GM12878 (cell line): ENCODE measurements around the gene KLHL24. TPM values are rescaled to one million over a fixed set of nuclear protein-coding genes. Genes with fewer than 3 reads are reported as not detected.

Experiments
- ATAC-seq: fragments of 200-7000 bp; cut with Tn5 transposase; 3 replicates; pipeline ENCODE4 v1.9.1; 2020; ENCODE audit warnings: mild to moderate bottlenecking, moderate library complexity
- BruUV-seq: library from RNA; stranded (reverse); fragments of 400-500 nt; replicated peaks from 2 replicates; lab custom pipeline; 2021; lab: Mats Ljungman, UMichigan
- CTCF ChIA-PET: fragments of 300-600 bp; sonication (Branson Sonifier 250); formaldehyde crosslinking; extraction: SDS; loops from one replicate; lab custom pipeline; 2021; ENCODE audit warnings: inconsistent platforms; lab: Yijun Ruan, JAX
- POLR2A ChIA-PET: fragments of 350-600 bp; formaldehyde crosslinking; extraction: SDS; loops from one replicate; lab custom pipeline; 2021; ENCODE audit warnings: inconsistent platforms; lab: Charles Lee
- RAD21 ChIA-PET: fragments of 300-600 bp; sonication (Branson Sonifier 250); formaldehyde crosslinking; loops from one replicate; lab custom pipeline; 2023; ENCODE audit warnings: antibody characterized with exemption; ENCODE audit not compliant: unreplicated experiment; lab: Charles Lee
- SMC1A ChIA-PET: fragments of 300-600 bp; sonication (Branson Sonifier 250); formaldehyde crosslinking; loops from one replicate; lab custom pipeline; 2023; ENCODE audit not compliant: unreplicated experiment, uncharacterized antibody; lab: Charles Lee
- DNase-seq: peaks from one replicate; pipeline ENCODE4 v3.0.0-alpha.2; 2011; ENCODE audit warnings: low read depth, low spot score
- FAIRE-seq: peaks from 3 replicates; lab custom pipeline; 2011; peaks lifted over from hg19 to GRCh38; lab: Jason Lieb, UNC
- H2AFZ ChIP-seq: 2 replicates; pipeline ENCODE4 v1.6.0; 2011; ENCODE audit warnings: low read depth, low read length, control low read depth; ENCODE audit not compliant: control insufficient read depth
- H3K27ac ChIP-seq: 2 replicates; pipeline ENCODE4 v1.5.1; 2011; ENCODE audit warnings: control low read depth; ENCODE audit not compliant: control insufficient read depth, insufficient read depth
- H3K27me3 ChIP-seq, 2 experiments: replicated peaks in 1 of 2; 2 replicates each; pipeline versions ENCODE4 v1.6.0 to v1.6.1; 2011; ENCODE audit warnings: low read length in 1 of 2; ENCODE audit not compliant: control insufficient read depth in 2 of 2, insufficient read depth in 2 of 2
- H3K36me3 ChIP-seq, 2 experiments: 2 replicates each; pipeline ENCODE4 v1.5.1; 2011; ENCODE audit warnings: low read length in 1 of 2; ENCODE audit not compliant: control insufficient read depth in 2 of 2, insufficient read depth in 2 of 2
- H3K4me1 ChIP-seq: 2 replicates; pipeline ENCODE4 v1.6.1; 2011; ENCODE audit warnings: mild to moderate bottlenecking, low read length, moderate library complexity, mixed read lengths; ENCODE audit not compliant: control insufficient read depth, insufficient read depth
- H3K4me2 ChIP-seq: 2 replicates; pipeline ENCODE4 v1.6.0; 2011; ENCODE audit warnings: control low read depth; ENCODE audit not compliant: control insufficient read depth, insufficient read depth
- H3K4me3 ChIP-seq: fragments of 200-600 bp; sonication (generic); 2 replicates; pipeline ENCODE4 v1.5.1; 2016
- H3K79me2 ChIP-seq: 2 replicates; pipeline ENCODE4 v1.6.0; 2011; ENCODE audit warnings: low read length; ENCODE audit not compliant: control insufficient read depth, insufficient read depth
- H3K9ac ChIP-seq: 2 replicates; pipeline ENCODE4 v1.8.0; 2011; ENCODE audit warnings: low read length, control low read depth, mixed read lengths; ENCODE audit not compliant: control insufficient read depth, insufficient read depth
- H3K9me3 ChIP-seq: replicated peaks from 3 replicates; pipeline ENCODE4 v1.5.1; 2011; ENCODE audit warnings: mild to moderate bottlenecking, low read length; ENCODE audit not compliant: control insufficient read depth, insufficient read depth
- H4K20me1 ChIP-seq: 2 replicates; pipeline ENCODE4 v1.6.0; 2011; ENCODE audit not compliant: control insufficient read depth, insufficient read depth
- BHLHE40 ChIP-seq, 2 experiments: fragments of 450-650 bp in 1 of 2; IDR thresholded peaks; 2 replicates each; pipeline ENCODE4 v1.6.1; 2011 to 2017; ENCODE audit warnings: low read depth in 2 of 2, borderline replicate concordance in 1 of 2, improper control_type of control experiment in 1 of 2, low read length in 1 of 2, mild to moderate bottlenecking in 1 of 2
- BMI1 ChIP-seq: fragments of 450-650 bp; IDR thresholded peaks from 2 replicates; pipeline ENCODE4 v1.6.1; 2016; ENCODE audit warnings: mild to moderate bottlenecking, moderate library complexity, borderline replicate concordance
- CBX3 ChIP-seq: fragments of 200-600 bp; sonication (generic); IDR thresholded peaks from 2 replicates; pipeline ENCODE4 v1.6.1; 2016; ENCODE audit warnings: low read depth, borderline replicate concordance
- CREB1 ChIP-seq: IDR thresholded peaks from 2 replicates; pipeline ENCODE4 v1.6.1; 2012; ENCODE audit warnings: low read depth, mild to moderate bottlenecking, inconsistent platforms
- ESRRA ChIP-seq: IDR thresholded peaks from 2 replicates; pipeline ENCODE4 v1.6.1; 2012; ENCODE audit warnings: mild to moderate bottlenecking, low read length, improper control_type of control experiment
- IRF3 ChIP-seq: fragments of 450-650 bp; IDR thresholded peaks from 2 replicates; pipeline ENCODE4 v1.6.1; 2014; ENCODE audit warnings: mild to moderate bottlenecking
- IRF4 ChIP-seq: IDR thresholded peaks from 2 replicates; pipeline ENCODE4 v1.6.1; 2011; ENCODE audit warnings: low read depth, low read length
- KAT2A ChIP-seq: conservative IDR thresholded peaks from 2 replicates; pipeline ENCODE4 v1.6.1; 2011; ENCODE audit warnings: low read depth, low read length; ENCODE audit not compliant: control insufficient read depth
- MYB ChIP-seq: fragments of 150-350 bp; IDR thresholded peaks from 2 replicates; pipeline ENCODE4 v1.6.1; 2014; ENCODE audit warnings: mild to moderate bottlenecking, low read depth, low read length, borderline replicate concordance
- NFYA ChIP-seq: IDR thresholded peaks from 2 replicates; pipeline ENCODE4 v1.6.1; 2011; ENCODE audit warnings: low read depth, mild to moderate bottlenecking, low read length, improper control_type of control experiment, borderline replicate concordance
- NR2C1 ChIP-seq: fragments of 450-650 bp; IDR thresholded peaks from 2 replicates; pipeline ENCODE4 v1.6.1; 2017; ENCODE audit warnings: antibody characterized with exemption, mild to moderate bottlenecking, moderate library complexity
- PAX5 ChIP-seq: IDR thresholded peaks from 2 replicates; pipeline ENCODE4 v1.6.1; 2011; ENCODE audit warnings: low read depth, low read length, borderline replicate concordance
- PRDM15 ChIP-seq: fragments of 450-650 bp; formaldehyde crosslinking; IDR thresholded peaks from 2 replicates; pipeline ENCODE4 v1.4.0; 2020; ENCODE audit warnings: mild to moderate bottlenecking, moderate library complexity
- SP1 ChIP-seq: IDR thresholded peaks from one replicate; pipeline ENCODE4 v1.6.1; 2011; ENCODE audit warnings: low read depth, low read length
- SREBF1 ChIP-seq: IDR thresholded peaks from 2 replicates; pipeline ENCODE4 v1.6.1; 2012; ENCODE audit warnings: mild to moderate bottlenecking, low read length
- TBL1XR1 ChIP-seq: IDR thresholded peaks from 2 replicates; pipeline ENCODE4 v1.6.1; 2012; ENCODE audit warnings: low read depth, low read length, improper control_type of control experiment
- YBX1 ChIP-seq: fragments of 450-650 bp; IDR thresholded peaks from 2 replicates; pipeline ENCODE4 v1.6.1; 2016; ENCODE audit warnings: antibody characterized with exemption
- ZNF24 ChIP-seq: fragments of 450-650 bp; IDR thresholded peaks from 2 replicates; pipeline ENCODE4 v1.6.1; 2017; ENCODE audit warnings: antibody characterized with exemption, mild to moderate bottlenecking
- WGBS: methylation state at CpG from one replicate; pipeline ENCODE4 v1.1.6; 2016; ENCODE audit warnings: low lambda C conversion rate; ENCODE audit not compliant: insufficient replicate concordance, insufficient coverage; ENCODE audit errors: missing lambda C conversion rate; 5-methylcytosine and 5-hydroxymethylcytosine counted together
- in situ Hi-C: fragments of 300-500 bp; cut with MboI; formaldehyde crosslinking; loops from 9 replicates; pipeline ENCODE4 v1.14.3; 2018; ENCODE audit warnings: mixed read lengths
- intact Hi-C: fragments of 100-400 bp; cut with micrococcal nuclease; formaldehyde crosslinking; loops from one replicate; pipeline ENCODE4 v1.14.2; 2022; ENCODE audit not compliant: unreplicated experiment
- polyA plus RNA-seq, 11 experiments: library from polyadenylated mRNA; depleted of rRNA in 4 of 11; unstranded in 6 of 11; stranded (reverse) in 5 of 11; fragments of >200 nt; fragmentation: Nextera tagmentation in 4 of 11; fragmentation: Illumina TruSeq in 1 of 11; extraction: Ambion mirVana in 4 of 11; extraction: Trizol in 1 of 11; gene quantifications; 1 replicate in 1 of 11; 2 replicates in 10 of 11; pipeline versions ENCODE4 v1.2.1 to v1.2.3, GENCODE V29; 2011 to 2016; ENCODE audit warnings: inconsistent platforms in 2 of 11, missing spikeins in 2 of 11, low read depth in 1 of 11
- total RNA-seq, 4 experiments: library from RNA; depleted of rRNA in 3 of 4; stranded (reverse); fragments of >200 nt in 3 of 4; fragmentation: Illumina TruSeq in 1 of 4; extraction: Trizol in 1 of 4; gene quantifications; 2 replicates each; pipeline versions ENCODE4 v1.2.1 to v1.2.3, GENCODE V29; 2013 to 2021
- TF ChIP-seq, protein P1 (sequence below): fragments of 450-650 bp; IDR thresholded peaks from 2 replicates; pipeline ENCODE4 v1.6.1; 2017; ENCODE audit warnings: mild to moderate bottlenecking, low read depth, inconsistent platforms; ENCODE audit not compliant: poor library complexity, severe bottlenecking

KLHL24 gene
- total and polyA plus RNA-seq, 10 of the 15 experiments (the other 5 are each of a cell fraction or from before 2014, with no cell fraction given), result 0.91 to 24.3 (median 5.3) TPM

GRCh38 chr3:183662099-183662498 lies 26.7 kb downstream of the KLHL24 start:
- Histone ChIP-seq H3K9me3 (no peaks in the 10 kb centered on the region), H3K27ac (no peak overlapping the region), H3K9ac (no peak overlapping the region), H3K27me3 (no peaks in the 10 kb centered on the region)
- intact Hi-C loops, result no loop called here
- ATAC-seq, result no peak
- in situ Hi-C loops, result no loop called here
- BruUV-seq, result no TSS peak
- POLR2A ChIA-PET, result no interaction called here
- TF ChIP-seq MYB (no peak), IRF4 (no peak), CBX3 (no peak), IRF3 (no peak), TBL1XR1 (no peak), PAX5 (no peak), SP1 (no peak), NFYA (no peak), CREB1 (no peak), SREBF1 (no peak), KAT2A (no peak), BMI1 (no peak), ZNF24 (no peak), ESRRA (no peak), BHLHE40 (IDR thresholded peaks at IDR 0.05; ENCODE audit: borderline replicate concordance in 1 of 2, low read depth in 2 of 2, low read length in 1 of 2) (no peak), NR2C1 (no peak), YBX1 (no peak), PRDM15 (CRISPR knock-in tag) (no peak)
- TF ChIP-seq, protein P1, sequence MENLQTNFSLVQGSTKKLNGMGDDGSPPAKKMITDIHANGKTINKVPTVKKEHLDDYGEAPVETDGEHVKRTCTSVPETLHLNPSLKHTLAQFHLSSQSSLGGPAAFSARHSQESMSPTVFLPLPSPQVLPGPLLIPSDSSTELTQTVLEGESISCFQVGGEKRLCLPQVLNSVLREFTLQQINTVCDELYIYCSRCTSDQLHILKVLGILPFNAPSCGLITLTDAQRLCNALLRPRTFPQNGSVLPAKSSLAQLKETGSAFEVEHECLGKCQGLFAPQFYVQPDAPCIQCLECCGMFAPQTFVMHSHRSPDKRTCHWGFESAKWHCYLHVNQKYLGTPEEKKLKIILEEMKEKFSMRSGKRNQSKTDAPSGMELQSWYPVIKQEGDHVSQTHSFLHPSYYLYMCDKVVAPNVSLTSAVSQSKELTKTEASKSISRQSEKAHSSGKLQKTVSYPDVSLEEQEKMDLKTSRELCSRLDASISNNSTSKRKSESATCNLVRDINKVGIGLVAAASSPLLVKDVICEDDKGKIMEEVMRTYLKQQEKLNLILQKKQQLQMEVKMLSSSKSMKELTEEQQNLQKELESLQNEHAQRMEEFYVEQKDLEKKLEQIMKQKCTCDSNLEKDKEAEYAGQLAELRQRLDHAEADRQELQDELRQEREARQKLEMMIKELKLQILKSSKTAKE, result no peak
- TF ChIP-seq, all 136 proteins: peak for 0
- CTCF ChIA-PET, result interaction anchor here (0.6 to 1.2 kb wide), 4 partner anchors 20 to 1065 kb away, joined by 3 to 4 read pairs (median 3); no protein-coding TSS in a partner anchor
- DNase-seq, result no peak
- SMC1A ChIA-PET, result interaction anchor here (0.6 to 1.5 kb wide), 5 partner anchors 9 to 439 kb away, joined by 3 to 5 read pairs (median 3); no protein-coding TSS in a partner anchor
- WGBS, result 57% methylated on average over 3 of the region's 3 CpGs
- H2AFZ ChIP-seq, result no peak overlapping the region
- RAD21 ChIA-PET, result interaction anchor here (0.9 to 1.7 kb wide), 3 partner anchors 8 to 35 kb away, joined by 3 to 6 read pairs (median 3); partner anchors contain the start of gene YEATS2
- no peaks in the 10 kb centered on the region for H3K4me1 ChIP-seq
- H3K4me2 ChIP-seq, result no peak overlapping the region
- no peak for FAIRE-seq
- H3K36me3 ChIP-seq, result no peaks in the 10 kb centered on the region
- no peak overlapping the region for H3K4me3 ChIP-seq
- no peaks in the 10 kb centered on the region for H4K20me1 ChIP-seq
- H3K79me2 ChIP-seq, result no peaks in the 10 kb centered on the region
